K562 treated with DMSO at 1 percent for 48 hours (cell line): ENCODE measurements around the gene PLN. TPM values are rescaled to one million over a fixed set of nuclear protein-coding genes. Genes with fewer than 3 reads are reported as not detected.

Source experiments
- total RNA-seq: library from RNA; unstranded; fragments of 300-600 nt; gene quantifications from 2 replicates; pipeline ENCODE4 v1.2.3, GENCODE V29; 2022; ENCODE audit warnings: low replicate concordance; ENCODE audit errors: extremely low read depth

PLN gene
- total RNA-seq: not detected in 2 replicates

DNA sequence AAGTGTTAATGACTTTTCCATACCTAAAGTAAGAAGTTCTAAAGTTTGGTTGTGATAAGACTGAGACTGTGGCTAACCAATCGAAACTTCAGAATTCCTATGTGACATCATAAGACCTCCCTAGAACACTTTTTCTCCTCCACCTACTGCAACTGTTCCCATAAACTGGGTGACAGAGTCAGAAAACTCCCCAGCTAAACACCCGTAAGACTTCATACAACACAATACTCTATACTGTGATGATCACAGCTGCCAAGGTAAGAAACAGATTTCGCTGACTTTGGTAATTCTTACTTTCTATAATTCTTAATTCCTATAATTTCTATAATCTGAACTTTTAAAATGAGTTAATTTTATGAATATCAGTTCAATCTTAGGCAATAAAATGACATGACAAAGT, at the start of gene PLN:
TSS of gene PLN (plus strand) at position 161 of the 400 bp plus-strand sequence. CDS start 10,626 bp downstream, outside the sequence.

Other genes with a start within 250 kb of the PLN start
- gene CEP85L, start 103.3 kb downstream of the PLN start, total RNA-seq: not detected in 2 replicates